Rectal smooth muscle tissue (tissue), 1 donor: ENCODE measurements around the gene PHLDA3.
A peak's percentile ranks its signal among the peaks of the same experiment; 100 is the strongest.

ENCODE experiments used
- H3K27ac ChIP-seq: one replicate; pipeline ENCODE4 v1.7.0; 2013; ENCODE audit warnings: low read depth, low read length, inconsistent platforms
- H3K27me3 ChIP-seq: one replicate; pipeline ENCODE4 v1.7.0; 2013; ENCODE audit warnings: low read length; ENCODE audit not compliant: control insufficient read depth, insufficient read depth
- H3K36me3 ChIP-seq: one replicate; pipeline ENCODE4 v1.7.0; 2013; ENCODE audit warnings: low read length; ENCODE audit not compliant: control insufficient read depth, insufficient read depth
- H3K4me1 ChIP-seq: one replicate; pipeline ENCODE4 v1.7.0; 2013; ENCODE audit warnings: low read length; ENCODE audit not compliant: control insufficient read depth, insufficient read depth
- H3K4me3 ChIP-seq: one replicate; pipeline ENCODE4 v1.7.0; 2013; ENCODE audit warnings: low read length
- H3K9ac ChIP-seq: one replicate; pipeline ENCODE4 v1.7.0; 2013; ENCODE audit warnings: low read length

Gene PHLDA3

GRCh38 chr1:201465698-201466290 is 3.2 kb downstream of the PHLDA3 start:
- H3K27ac ChIP-seq = peak overlapping the region; percentile 98
- H3K4me1 ChIP-seq = peaks cover 39% of the 10 kb centered on the region
- peak overlapping the region; percentile 60 for H3K4me3 ChIP-seq

DNA sequence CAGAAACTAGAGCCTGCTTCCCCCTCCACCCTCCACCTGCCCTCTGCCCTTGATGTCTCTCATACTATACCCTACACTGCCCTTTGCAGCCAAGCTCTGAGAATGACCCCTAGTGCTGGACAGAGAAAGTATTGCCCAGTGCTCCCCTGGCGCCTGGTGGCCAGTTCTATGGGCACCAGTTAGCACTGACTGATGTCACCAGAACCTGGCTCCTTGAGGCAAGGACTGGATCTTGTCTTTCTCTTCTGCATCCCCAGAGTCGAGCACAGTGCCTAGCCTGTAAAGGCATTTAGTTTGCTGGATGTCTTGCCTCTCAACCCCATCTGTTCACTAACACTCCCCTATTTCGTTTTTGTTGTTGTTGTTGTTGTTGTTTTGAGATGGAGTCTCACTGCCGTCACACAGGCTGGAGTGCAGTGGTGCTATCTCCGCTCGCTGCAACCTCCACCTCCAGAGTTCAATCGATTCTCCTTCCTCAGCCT is 5.9 kb downstream of the PHLDA3 start:
- peaks cover 41% of the 10 kb centered on the region for H3K4me1 ChIP-seq
- H3K9ac ChIP-seq = no peak overlapping the region
- peak overlapping the region; percentile 82 for H3K27ac ChIP-seq
- no peak overlapping the region for H3K4me3 ChIP-seq
- H3K36me3 ChIP-seq = peaks cover 7% of the 10 kb centered on the region
- no peaks in the 10 kb centered on the region for H3K27me3 ChIP-seq

More at GRCh38 chr1:201465698-201466290, 3.2 kb downstream of the PHLDA3 start:
- Histone ChIP-seq H3K27me3 (no peaks in the 10 kb centered on the region), H3K9ac (no peak overlapping the region), H3K36me3 (peaks cover 7% of the 10 kb centered on the region)

DNA sequence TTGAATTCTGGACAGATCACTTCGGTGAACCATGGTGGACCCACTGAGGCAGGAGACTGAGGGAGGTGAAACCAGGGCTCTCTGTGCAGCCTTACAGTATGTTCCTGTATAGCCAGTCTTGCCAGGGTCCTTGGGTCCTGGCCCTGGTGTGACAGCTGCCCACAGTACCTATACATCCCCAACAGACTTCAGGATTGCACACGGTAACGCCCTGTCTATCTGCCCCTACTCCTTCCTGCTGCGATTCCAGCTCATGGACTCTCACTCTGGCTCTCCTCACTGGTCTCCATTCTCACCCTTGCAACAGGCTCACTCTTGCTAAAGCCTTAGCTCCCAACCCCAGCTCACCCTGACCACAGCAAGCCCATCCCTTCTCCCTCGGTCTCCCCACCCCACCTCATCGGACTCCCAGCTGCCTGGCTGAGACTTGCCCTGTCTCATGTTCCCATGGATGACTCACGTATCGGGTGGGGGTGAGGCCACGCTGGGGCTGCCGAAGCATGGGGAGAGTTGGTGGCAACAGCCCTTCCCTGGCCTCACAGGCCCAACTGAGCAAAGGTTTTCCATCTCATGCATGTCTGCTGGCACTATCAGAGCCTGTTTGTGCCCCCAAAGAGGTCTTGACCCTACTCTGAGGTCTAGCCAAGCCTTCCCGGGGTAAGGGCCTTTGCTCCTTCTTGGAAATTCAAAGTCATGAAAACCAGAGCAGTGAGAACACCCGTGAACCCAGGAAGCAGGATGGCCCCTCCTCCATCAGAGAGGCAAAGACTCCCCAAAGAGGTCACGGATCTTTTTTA is 7.1 kb downstream of the PHLDA3 start:
- no peaks in the 10 kb centered on the region for H3K27me3 ChIP-seq
- H3K36me3 ChIP-seq = peaks cover 7% of the 10 kb centered on the region
- H3K9ac ChIP-seq = no peak overlapping the region
- H3K4me3 ChIP-seq = peak overlapping the region; percentile 1
- peak overlapping the region; percentile 82 for H3K27ac ChIP-seq
- peaks cover 50% of the 10 kb centered on the region for H3K4me1 ChIP-seq

- H3K27ac ChIP-seq = peak overlapping the region; percentile 82
- peaks cover 7% of the 10 kb centered on the region for H3K36me3 ChIP-seq
- peaks cover 51% of the 10 kb centered on the region for H3K4me1 ChIP-seq
- no peaks in the 10 kb centered on the region for H3K27me3 ChIP-seq
- no peak overlapping the region for H3K9ac ChIP-seq
- peak overlapping the region; percentile 1 for H3K4me3 ChIP-seq
Observed at GRCh38 chr1:201460814-201461644, 8.0 kb downstream of the PHLDA3 start.

DNA sequence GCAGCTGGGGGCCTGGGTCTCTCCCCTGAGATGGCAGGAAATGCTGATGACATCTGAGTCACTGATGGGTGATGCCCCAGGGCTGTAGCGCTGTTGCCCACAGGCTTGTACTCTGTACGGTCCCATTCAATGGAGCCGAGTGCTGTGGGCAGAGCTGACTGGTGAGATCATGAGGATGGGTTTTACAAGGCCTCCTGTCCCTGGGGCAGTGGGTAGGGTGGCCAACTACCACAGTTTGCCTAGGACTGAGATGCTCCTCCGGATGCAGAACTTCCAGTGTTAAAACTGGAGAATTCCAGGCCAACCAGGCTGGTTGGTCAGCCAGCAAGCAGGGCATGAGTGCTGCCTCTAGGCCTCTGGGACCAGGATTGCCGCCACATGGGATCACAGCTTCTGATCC is 9.2 kb downstream of the PHLDA3 start:
- H3K4me3 ChIP-seq = no peak overlapping the region
- no peaks in the 10 kb centered on the region for H3K27me3 ChIP-seq
- no peak overlapping the region for H3K9ac ChIP-seq
- peaks cover 3% of the 10 kb centered on the region for H3K36me3 ChIP-seq
- peaks cover 41% of the 10 kb centered on the region for H3K4me1 ChIP-seq
- H3K27ac ChIP-seq = peak overlapping the region; percentile 19

- no peak overlapping the region for H3K4me3 ChIP-seq
- H3K4me1 ChIP-seq = peaks cover 41% of the 10 kb centered on the region
- H3K9ac ChIP-seq = no peak overlapping the region
Observed at GRCh38 chr1:201459052-201459451, 9.9 kb downstream of the PHLDA3 start.

GRCh38 chr1:201457508-201457960 is 11.5 kb downstream of the PHLDA3 start:
- H3K9ac ChIP-seq = no peak overlapping the region
- H3K4me1 ChIP-seq = peaks cover 34% of the 10 kb centered on the region

More at GRCh38 chr1:201459052-201459451, 9.9 kb downstream of the PHLDA3 start:
- Histone ChIP-seq H3K36me3 (no peaks in the 10 kb centered on the region), H3K27me3 (no peaks in the 10 kb centered on the region), H3K27ac (no peak overlapping the region)

GRCh38 chr1:201456499-201457309 is 12.3 kb downstream of the PHLDA3 start:
- no peaks in the 10 kb centered on the region for H3K36me3 ChIP-seq
- H3K4me3 ChIP-seq = no peak overlapping the region
- peak overlapping the region; percentile 72 for H3K27ac ChIP-seq
- H3K9ac ChIP-seq = no peak overlapping the region
- H3K4me1 ChIP-seq = peaks cover 28% of the 10 kb centered on the region
- H3K27me3 ChIP-seq = no peaks in the 10 kb centered on the region

More at GRCh38 chr1:201457508-201457960, 11.5 kb downstream of the PHLDA3 start:
- H3K27ac ChIP-seq = peak overlapping the region; percentile 40
- no peaks in the 10 kb centered on the region for H3K36me3 ChIP-seq
- no peak overlapping the region for H3K4me3 ChIP-seq
- H3K27me3 ChIP-seq = no peaks in the 10 kb centered on the region

DNA sequence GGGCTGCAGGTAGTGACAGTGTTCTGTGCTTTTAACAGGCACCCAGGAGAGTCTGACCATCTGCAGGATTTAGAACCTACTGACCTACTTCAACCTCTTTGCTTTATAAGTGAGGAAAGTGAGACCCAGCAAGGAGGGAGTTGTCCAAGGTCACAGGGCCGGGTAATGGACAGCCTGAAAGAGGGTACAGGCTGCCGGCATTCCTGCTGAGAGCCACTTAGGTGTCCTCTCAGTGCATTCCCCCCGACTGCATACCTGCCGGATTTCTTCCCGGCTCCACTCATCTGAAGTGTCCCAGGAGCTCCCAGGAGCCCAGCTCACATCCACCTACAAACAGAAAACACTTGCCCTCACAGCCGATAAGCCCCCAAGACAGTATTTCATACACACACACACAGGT is 13.9 kb downstream of the PHLDA3 start:
- Histone ChIP-seq H3K9ac (no peak overlapping the region), H3K27ac (no peak overlapping the region), H3K36me3 (no peaks in the 10 kb centered on the region), H3K27me3 (no peaks in the 10 kb centered on the region), H3K4me3 (no peak overlapping the region), H3K4me1 (peaks cover 23% of the 10 kb centered on the region)

- Histone ChIP-seq H3K36me3 (no peaks in the 10 kb centered on the region), H3K27me3 (no peaks in the 10 kb centered on the region), H3K9ac (no peak overlapping the region), H3K4me3 (no peak overlapping the region), H3K27ac (no peak overlapping the region), H3K4me1 (peaks cover 22% of the 10 kb centered on the region)
Observed at GRCh38 chr1:201454608-201455007, 14.4 kb downstream of the PHLDA3 start.

GRCh38 chr1:201452866-201453265 is 16.1 kb downstream of the PHLDA3 start:
- H3K27ac ChIP-seq = no peak overlapping the region
- H3K9ac ChIP-seq = no peak overlapping the region
- H3K27me3 ChIP-seq = no peaks in the 10 kb centered on the region
- no peaks in the 10 kb centered on the region for H3K36me3 ChIP-seq
- H3K4me1 ChIP-seq = peaks cover 23% of the 10 kb centered on the region
- H3K4me3 ChIP-seq = no peak overlapping the region
